ENCODE data around the gene DYNC1I2. TPM values are rescaled to one million over a fixed set of nuclear protein-coding genes. Genes with fewer than 3 reads are reported as not detected.
A peak's percentile ranks its signal among the peaks of the same experiment; 100 is the strongest.

DYNC1I2 gene
- total and polyA plus RNA-seq, 7 donors: 69.8 to 133 (median 103) TPM

GRCh38 chr2:171702781-171703556 lies 15.7 kb downstream of the DYNC1I2 start:
- no peak for TF ChIP-seq CTCF (IDR thresholded peaks at IDR 0.05)
- no peak for TF ChIP-seq POLR2AphosphoS5 (IDR thresholded peaks at IDR 0.05)
- TF ChIP-seq EP300 (IDR thresholded peaks at IDR 0.05): no peak
- no peak for TF ChIP-seq POLR2A (IDR thresholded peaks at IDR 0.05)
- peaks cover 0 to 29% (median 18%) of the 10 kb centered on the region in 4 donors for H3K4me1 ChIP-seq

GRCh38 chr2:171703574-171704347 lies 16.5 kb downstream of the DYNC1I2 start:
- Histone ChIP-seq H3K4me1 (peaks cover 0 to 29% (median 18%) of the 10 kb centered on the region in 4 donors), H3K36me3 (peaks cover 0 to 9% (median 0%) of the 10 kb centered on the region in 4 donors), H3K27ac (no peak overlapping the region), H3K27me3 (no peaks in the 10 kb centered on the region), H3K4me3 (no peak overlapping the region), H3K9me3 (no peaks in the 10 kb centered on the region)
- 54 to 62% methylated on average over 4 of the region's 4 CpGs for WGBS, 2 donors
- no peak for DNase-seq
- intact Hi-C loops (cut with DNase I): no loop called here
- TF ChIP-seq CTCF (IDR thresholded peaks at IDR 0.05) (peak in 2 of 4 experiments; percentile 25 to 26), POLR2A (IDR thresholded peaks at IDR 0.05) (no peak), EP300 (IDR thresholded peaks at IDR 0.05) (no peak), POLR2AphosphoS5 (IDR thresholded peaks at IDR 0.05) (no peak)

More at GRCh38 chr2:171702781-171703556, 15.7 kb downstream of the DYNC1I2 start:
- no peaks in the 10 kb centered on the region for H3K27me3 ChIP-seq
- no peak for DNase-seq
- peaks cover 0 to 10% (median 0%) of the 10 kb centered on the region in 4 donors for H3K36me3 ChIP-seq
- no peak overlapping the region for H3K4me3 ChIP-seq
- no peaks in the 10 kb centered on the region for H3K9me3 ChIP-seq
- WGBS, 2 donors: 90 to 91% methylated on average over 7 of the region's 7 CpGs
- no peak overlapping the region for H3K27ac ChIP-seq
- intact Hi-C loops (cut with DNase I): no loop called here

GRCh38 chr2:171706152-171706803 lies 19.0 kb downstream of the DYNC1I2 start:
- intact Hi-C loops (cut with DNase I): no loop called here
- H3K27me3 ChIP-seq: no peaks in the 10 kb centered on the region
- H3K4me1 ChIP-seq: peaks cover 0 to 29% (median 18%) of the 10 kb centered on the region in 4 donors
- 31 to 32% methylated on average over 2 of the region's 2 CpGs for WGBS, 2 donors
- H3K36me3 ChIP-seq: peaks cover 0 to 26% (median 0%) of the 10 kb centered on the region in 4 donors
- no peak for TF ChIP-seq CTCF (IDR thresholded peaks at IDR 0.05)
- H3K4me3 ChIP-seq: no peak overlapping the region
- no peaks in the 10 kb centered on the region for H3K9me3 ChIP-seq
- H3K27ac ChIP-seq: no peak overlapping the region
- no peak for DNase-seq

- TF ChIP-seq EP300 (IDR thresholded peaks at IDR 0.05) (no peak), CTCF (IDR thresholded peaks at IDR 0.05) (no peak)
- Histone ChIP-seq H3K4me3 (no peak overlapping the region), H3K27me3 (no peaks in the 10 kb centered on the region), H3K36me3 (peaks cover 0 to 26% (median 0%) of the 10 kb centered on the region in 4 donors), H3K27ac (no peak overlapping the region), H3K9me3 (no peaks in the 10 kb centered on the region), H3K4me1 (peaks cover 0 to 23% (median 19%) of the 10 kb centered on the region in 4 donors)
- intact Hi-C loops (cut with DNase I): no loop called here
- WGBS, 2 donors: 85 to 86% methylated on average over 1 of the region's 1 CpG
- DNase-seq: no peak
Observed at GRCh38 chr2:171707752-171708151, 20.5 kb downstream of the DYNC1I2 start.

Measured in sigmoid colon (tissue), 7 donors.